Activated CD4-positive, alpha-beta T cell treated with anti-CD3 and anti-CD28 coated beads, Interleukin-2, amount 50 U/mL, for 4 hours (primary cell): ENCODE measurements around the gene STRIP2.
"Not testable (repeated sequence)": the region's sequence is repeated elsewhere in the genome, so short reads cannot be mapped to it uniquely, and the experiment has no call there.

Experiments
- DNase-seq, 2 experiments: peaks; one replicate each; pipeline ENCODE4 v3.0.0-alpha.2; 2020

STRIP2 gene

GRCh38 chr7:129496653-129497052 is 62.4 kb downstream of the STRIP2 start:
- no peak for DNase-seq

- no peak for DNase-seq
Measured at GRCh38 chr7:129497156-129497555, 62.9 kb downstream of the STRIP2 start.

- DNase-seq: no peak
Measured at GRCh38 chr7:129498021-129498420, 63.8 kb downstream of the STRIP2 start.

GRCh38 chr7:129499999-129500398 is 65.8 kb downstream of the STRIP2 start:
- DNase-seq: no peak

GRCh38 chr7:129501760-129502707 is 67.8 kb downstream of the STRIP2 start, which contains the start of gene SMKR1:
SMKR1 (plus strand) TSS chr7:129502531; CDS start chr7:129502825, 294 bp downstream.
- peak; percentile 88 to 91 for DNase-seq

- DNase-seq: peak in 1 of 2 experiments; percentile 12
Measured at GRCh38 chr7:129502708-129503685, 68.8 kb downstream of the STRIP2 start.

GRCh38 chr7:129503725-129504124 is 69.5 kb downstream of the STRIP2 start:
- DNase-seq: no peak

- DNase-seq: no peak
Measured at GRCh38 chr7:129512192-129512591, 78.0 kb downstream of the STRIP2 start.

GRCh38 chr7:129513546-129513945 is 79.3 kb downstream of the STRIP2 start:
- DNase-seq: no peak

GRCh38 chr7:129514683-129515082 is 80.5 kb downstream of the STRIP2 start:
- DNase-seq: no peak

- no peak for DNase-seq
Measured at GRCh38 chr7:129515381-129515780, 81.1 kb downstream of the STRIP2 start.

- DNase-seq: no peak
Measured at GRCh38 chr7:129517931-129518330, 83.7 kb downstream of the STRIP2 start.

GRCh38 chr7:129519464-129519863 is 85.2 kb downstream of the STRIP2 start:
- DNase-seq: no peak

GRCh38 chr7:129522088-129522970 is 88.1 kb downstream of the STRIP2 start:
- no peak for DNase-seq

- DNase-seq: no peak
Measured at GRCh38 chr7:129522971-129523340, 88.7 kb downstream of the STRIP2 start.

- no peak for DNase-seq
Measured at GRCh38 chr7:129523924-129524323, 89.7 kb downstream of the STRIP2 start.

- DNase-seq: not testable (repeated sequence)
Measured at GRCh38 chr7:129524405-129524804, 90.2 kb downstream of the STRIP2 start.

GRCh38 chr7:129525225-129525862 is 91.1 kb downstream of the STRIP2 start:
- DNase-seq: no peak

- DNase-seq: no peak
Measured at GRCh38 chr7:129529643-129530042, 95.4 kb downstream of the STRIP2 start.

- peak; percentile 7 to 10 for DNase-seq
Measured at GRCh38 chr7:129530795-129531391, 96.7 kb downstream of the STRIP2 start.

GRCh38 chr7:129531721-129532120 is 97.5 kb downstream of the STRIP2 start:
- no peak for DNase-seq
